RWPE1 (cell line): ENCODE measurements around the gene FBXO28.
"Not testable (repeated sequence)": the region's sequence is repeated elsewhere in the genome, so short reads cannot be mapped to it uniquely, and the experiment has no call there.

Experiments
- CTCF ChIA-PET: fragments of 350-600 bp; sonication (Branson Sonifier 250); formaldehyde crosslinking; extraction: SDS; loops from one replicate; lab custom pipeline; 2021; lab: Yijun Ruan, JAX
- POLR2A ChIA-PET: fragments of 400-600 bp; formaldehyde crosslinking; extraction: SDS; loops from one replicate; lab custom pipeline; 2020; ENCODE audit warnings: antibody characterized with exemption; ENCODE audit not compliant: low non-redundant PET; lab: Yijun Ruan, JAX
- DNase-seq: peaks from one replicate; pipeline ENCODE4 v3.0.0; 2012; ENCODE audit warnings: low spot score
- H3K27ac ChIP-seq: fragments of 450-650 bp; 2 replicates; pipeline ENCODE4 v1.5.1; 2017
- CTCF ChIP-seq: fragments of 450-650 bp; conservative IDR thresholded peaks from 2 replicates; pipeline ENCODE4 v1.5.1; 2017; ENCODE audit warnings: low read depth, mild to moderate bottlenecking

The FBXO28 gene

GRCh38 chr1:224203243-224204016, 89.5 kb downstream of the FBXO28 start:
- TF ChIP-seq CTCF: no peak
- POLR2A ChIA-PET: no interaction called here
- CTCF ChIA-PET: no interaction called here
- DNase-seq: no peak
- no peak overlapping the region for H3K27ac ChIP-seq

GRCh38 chr1:224205438-224205840, 91.5 kb downstream of the FBXO28 start:
- no peak for TF ChIP-seq CTCF
- ChIA-PET CTCF (no interaction called here), POLR2A (no interaction called here)
- peak overlapping the region; percentile 49 for H3K27ac ChIP-seq
- DNase-seq: peak; percentile 60

- POLR2A ChIA-PET, DNase-seq, H3K27ac ChIP-seq: not testable (repeated sequence)
- CTCF ChIA-PET: interaction anchor here (0.6 kb wide), 1 partner anchor 55 kb away, joined by 4 read pairs; no protein-coding TSS in a partner anchor
Observed at GRCh38 chr1:224205931-224206538, 92.1 kb downstream of the FBXO28 start.

- peak; percentile 43 for DNase-seq
- ChIA-PET POLR2A (no interaction called here), CTCF (no interaction called here)
- no peak for TF ChIP-seq CTCF
- no peak overlapping the region for H3K27ac ChIP-seq
Observed at GRCh38 chr1:224211206-224211962, 97.5 kb downstream of the FBXO28 start.
